Stimulated activated CD4-positive, alpha-beta T cell treated with anti-CD3 and anti-CD28 coated beads, Interleukin-12 subunit alpha, Interleukin-12 subunit beta, amount 100 ng/mL, for 24 hours (primary cell): ENCODE results near the gene MCUR1.
A peak's percentile ranks its signal among the peaks of the same experiment; 100 is the strongest.
"Not testable (repeated sequence)": the region's sequence is repeated elsewhere in the genome, so short reads cannot be mapped to it uniquely, and the experiment has no call there.

Source experiments
- DNase-seq, 2 experiments: peaks; one replicate each; pipeline ENCODE4 v3.0.0-alpha.2; 2020; ENCODE audit warnings: low read depth in 2 of 2

MCUR1 gene

GRCh38 chr6:13776602-13777001 is 37.8 kb downstream of the MCUR1 start:
- no peak for DNase-seq

- DNase-seq, result not testable (repeated sequence)
These were observed 38.9 kb downstream of the MCUR1 start for GRCh38 chr6:13775466-13775865.

GRCh38 chr6:13772358-13773030 is 41.9 kb downstream of the MCUR1 start:
- DNase-seq, result not testable (repeated sequence)

- DNase-seq, result no peak
These were observed 44.7 kb downstream of the MCUR1 start for GRCh38 chr6:13769655-13770053.

- DNase-seq, result no peak
These were observed 45.2 kb downstream of the MCUR1 start for GRCh38 chr6:13769034-13769654.

- no peak for DNase-seq
These were observed 47.1 kb downstream of the MCUR1 start for GRCh38 chr6:13767121-13767808.

GRCh38 chr6:13766201-13766634 is 48.1 kb downstream of the MCUR1 start:
- no peak for DNase-seq

GRCh38 chr6:13765570-13765969 is 48.8 kb downstream of the MCUR1 start:
- no peak for DNase-seq

- no peak for DNase-seq
These were observed 49.4 kb downstream of the MCUR1 start for GRCh38 chr6:13764996-13765395.

GRCh38 chr6:13763740-13764381 is 50.5 kb downstream of the MCUR1 start:
- DNase-seq, result peak in 1 of 2 experiments; percentile 22

- no peak for DNase-seq
These were observed 51.5 kb downstream of the MCUR1 start for GRCh38 chr6:13762611-13763441.

- no peak for DNase-seq
These were observed 52.9 kb downstream of the MCUR1 start for GRCh38 chr6:13761361-13762036.

- no peak for DNase-seq
These were observed 53.8 kb downstream of the MCUR1 start for GRCh38 chr6:13760307-13761304.

GRCh38 chr6:13759025-13759424 is 55.3 kb downstream of the MCUR1 start:
- DNase-seq, result no peak

GRCh38 chr6:13754644-13755043 is 59.7 kb downstream of the MCUR1 start:
- no peak for DNase-seq

GRCh38 chr6:13743736-13744127 is 70.6 kb downstream of the MCUR1 start:
- no peak for DNase-seq

- no peak for DNase-seq
These were observed 71.2 kb downstream of the MCUR1 start for GRCh38 chr6:13742961-13743735.

GRCh38 chr6:13741365-13741764 is 73.0 kb downstream of the MCUR1 start:
- DNase-seq, result no peak
